Hepatocyte (in vitro differentiated cells): Measurements from ENCODE around the gene SPSB1.

ENCODE experiments used
- CTCF ChIP-seq: fragments of 200-600 bp; sonication (generic); IDR thresholded peaks from 2 replicates; pipeline ENCODE4 v1.5.1; 2016; ENCODE audit warnings: antibody characterized with exemption, mild to moderate bottlenecking; ENCODE audit not compliant: poor library complexity
- EZH2 ChIP-seq: fragments of 200-600 bp; sonication (generic); IDR thresholded peaks from 2 replicates; pipeline ENCODE4 v1.6.1; 2016; ENCODE audit warnings: antibody characterized with exemption, mild to moderate bottlenecking, borderline replicate concordance
- EZH2phosphoT487 ChIP-seq: fragments of 200-600 bp; sonication (generic); IDR thresholded peaks from one replicate; pipeline ENCODE4 v1.6.1; 2018; ENCODE audit warnings: antibody characterized with exemption, mild to moderate bottlenecking, low read depth, moderate library complexity; ENCODE audit not compliant: unreplicated experiment, severe bottlenecking

- TF ChIP-seq CTCF (no peak), EZH2 (no peak), EZH2phosphoT487 (no peak)
Observed at GRCh38 chr1:9302745-9303524, 10.2 kb downstream of the SPSB1 start.
